Erythroblast (primary cell): ENCODE results near the gene PNMA6F.

Source experiments
- DNase-seq, 2 experiments: peaks; one replicate each; lab custom pipeline; 2025; lab: John Stamatoyannopoulos, UW
- GATA1 ChIP-seq: IDR thresholded peaks from 2 replicates; pipeline ENCODE4 v1.6.1; 2011; ENCODE audit warnings: low read depth, mild to moderate bottlenecking, control low read depth, low read length, moderate library complexity
- POLR2A ChIP-seq: IDR thresholded peaks from 2 replicates; pipeline ENCODE4 v1.6.1; 2011; ENCODE audit warnings: mild to moderate bottlenecking, low read length

Gene PNMA6F

DNA sequence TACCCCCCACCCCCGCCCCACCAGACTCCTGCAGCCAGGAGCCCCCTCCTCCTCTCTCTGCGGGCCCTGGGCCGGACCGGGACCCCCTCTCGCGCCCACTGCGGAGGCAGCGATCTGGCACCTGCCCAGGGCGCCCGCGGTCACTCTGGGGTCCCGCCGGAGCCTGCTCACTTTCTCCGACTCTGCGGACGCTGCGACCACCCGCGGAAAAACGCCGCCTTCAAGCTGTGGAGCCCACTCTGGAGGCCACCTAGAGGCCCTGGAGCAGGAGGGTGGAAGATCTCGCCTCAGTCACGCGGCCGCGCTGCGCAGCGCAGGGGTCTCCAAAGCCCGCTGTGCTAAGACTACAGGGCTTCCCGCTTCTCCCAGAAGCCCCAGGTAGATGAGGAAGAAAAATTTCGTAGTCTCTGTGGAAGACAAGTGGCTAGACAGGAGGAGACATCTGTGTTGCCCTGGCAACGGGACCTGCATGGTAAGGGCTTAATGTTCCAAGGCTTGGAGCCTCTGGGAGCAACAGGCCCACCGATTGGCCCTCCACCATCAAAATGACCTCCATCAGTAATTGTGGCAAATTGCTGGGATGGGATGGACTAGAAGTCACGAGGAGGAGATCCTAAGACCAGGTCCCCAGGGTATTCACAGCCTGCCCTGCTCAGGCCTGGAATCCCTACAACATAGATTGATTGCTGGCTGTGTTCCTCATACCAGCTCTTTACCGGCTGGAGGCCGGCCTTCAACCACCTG lies at the start of gene PNMA6F:
Gene PNMA6F (minus strand): TSS at position 387 of the 744 bp plus-strand sequence. CDS start 1,093 bp downstream, outside the sequence.
- TF ChIP-seq GATA1 (no peak), POLR2A (no peak)
- DNase-seq = no peak

- no peak for TF ChIP-seq GATA1
- TF ChIP-seq POLR2A = no peak
- DNase-seq = no peak
These were observed 49.7 kb upstream of the PNMA6F start for GRCh38 chrX:153371256-153371655.

DNA sequence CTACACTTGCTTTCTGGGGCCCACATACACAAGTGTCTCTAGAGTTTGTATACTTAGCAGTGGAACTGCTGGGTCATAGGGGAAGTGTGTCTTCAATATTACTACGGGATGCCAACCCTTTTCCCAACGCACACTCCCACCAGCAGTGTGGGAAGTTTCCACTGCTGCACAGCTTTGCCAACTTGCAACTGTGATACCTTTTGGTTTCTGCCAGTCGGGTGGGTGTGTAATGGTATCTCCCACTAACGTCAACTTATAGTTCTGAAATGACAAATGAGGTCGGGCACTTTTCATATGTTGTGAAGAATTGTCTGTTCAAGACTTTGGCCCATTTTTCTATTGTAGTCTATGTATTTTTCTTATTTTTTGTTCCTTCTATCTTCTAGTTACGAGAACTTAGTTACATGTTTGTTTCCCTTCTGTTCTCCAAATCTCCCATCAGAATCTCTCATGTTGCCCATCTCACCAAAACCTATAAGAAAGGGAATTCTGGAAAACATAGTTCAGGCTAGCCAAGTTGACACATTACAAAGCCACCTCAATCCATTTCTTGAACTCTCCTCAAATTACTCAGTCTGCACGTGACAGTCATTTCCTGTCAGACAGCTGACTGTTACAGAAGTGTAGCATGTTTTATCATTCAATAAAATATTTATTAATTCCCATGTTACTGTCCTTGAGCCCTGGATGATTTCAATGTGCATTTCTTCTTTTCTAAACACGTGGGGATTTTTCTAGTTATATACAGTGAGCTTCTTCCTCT lies 48.9 kb upstream of the PNMA6F start:
- TF ChIP-seq GATA1 (no peak), POLR2A (no peak)
- DNase-seq = no peak

DNA sequence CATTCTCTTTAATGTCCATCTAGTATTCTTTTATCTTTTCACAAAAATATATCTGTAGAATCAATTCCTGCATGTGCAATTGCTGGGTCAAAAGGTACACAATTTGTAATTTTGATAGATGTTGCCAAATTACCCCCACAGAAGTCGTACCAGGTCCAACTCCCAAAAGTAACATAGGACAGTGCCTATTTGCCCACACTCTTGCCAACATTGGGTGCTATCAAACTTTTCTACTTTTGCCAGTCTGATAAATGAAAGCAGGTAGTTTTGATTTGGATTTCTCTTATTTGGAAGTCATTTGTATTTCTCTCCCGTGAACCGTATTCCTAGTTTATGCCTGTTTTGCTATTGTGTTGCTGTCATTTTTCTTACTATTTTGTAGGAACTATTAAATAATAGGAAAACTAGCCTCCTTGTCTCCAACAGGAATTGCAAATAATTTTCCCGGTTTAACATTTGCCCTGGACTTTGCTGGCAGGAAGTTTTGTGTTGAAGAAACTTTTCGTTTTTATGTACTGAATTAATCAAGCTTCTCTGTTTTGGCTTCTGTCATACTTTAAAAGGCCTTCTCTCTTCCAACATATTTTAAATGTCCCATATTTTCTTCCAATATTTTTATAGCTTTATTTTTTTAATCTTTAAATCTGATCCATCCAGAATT lies 45.4 kb upstream of the PNMA6F start:
- no peak for TF ChIP-seq GATA1
- no peak for TF ChIP-seq POLR2A

GRCh38 chrX:153366119-153366518 lies 44.6 kb upstream of the PNMA6F start:
- TF ChIP-seq POLR2A (no peak), GATA1 (no peak)
- DNase-seq = no peak

More for the DNA sequence above, 45.4 kb upstream of the PNMA6F start:
- no peak for DNase-seq

DNA sequence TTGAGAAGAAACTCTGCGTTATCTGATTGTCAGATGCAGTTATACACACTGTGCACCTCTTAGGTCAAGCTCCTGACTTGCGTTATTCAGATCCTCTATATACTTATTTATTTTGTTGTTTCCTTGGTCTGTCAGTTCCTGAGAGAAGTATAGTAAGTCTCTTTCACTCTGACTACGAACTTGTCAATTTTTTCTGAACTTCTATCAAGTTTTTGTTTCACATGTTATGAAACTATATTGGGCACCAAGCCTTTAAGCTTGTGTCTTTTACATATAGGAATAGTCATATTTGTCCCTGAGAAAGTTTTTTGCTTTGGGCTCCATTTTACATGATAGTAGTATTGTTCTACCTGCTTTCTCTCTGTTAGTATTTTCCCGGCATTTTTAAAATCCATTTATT lies 44.1 kb upstream of the PNMA6F start:
- no peak for DNase-seq
- TF ChIP-seq GATA1 = no peak

GRCh38 chrX:153361781-153362397 lies 40.3 kb upstream of the PNMA6F start:
- no peak for DNase-seq
- TF ChIP-seq POLR2A (no peak), GATA1 (no peak)

DNA sequence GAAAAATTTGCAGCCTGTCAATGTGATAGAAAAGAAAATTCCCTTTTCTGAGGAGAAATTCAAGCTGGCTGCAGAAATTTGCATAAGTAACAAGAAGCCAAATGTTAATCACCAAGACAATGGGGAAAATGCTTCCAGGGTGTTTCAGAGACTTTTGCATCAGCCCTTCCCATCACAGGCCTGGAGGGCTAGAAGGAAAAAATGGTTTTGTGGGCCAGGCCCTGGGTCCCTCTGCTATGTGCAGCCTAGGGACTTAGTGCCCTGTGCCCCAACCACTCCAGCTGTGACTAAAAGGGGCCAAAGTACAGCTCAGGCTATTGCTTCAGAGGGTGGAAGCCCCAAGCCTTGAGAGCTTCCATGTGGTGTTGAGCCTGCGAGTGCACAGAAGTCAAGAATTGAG lies 36.3 kb upstream of the PNMA6F start:
- TF ChIP-seq GATA1 (no peak), POLR2A (no peak)
- DNase-seq = no peak

DNA sequence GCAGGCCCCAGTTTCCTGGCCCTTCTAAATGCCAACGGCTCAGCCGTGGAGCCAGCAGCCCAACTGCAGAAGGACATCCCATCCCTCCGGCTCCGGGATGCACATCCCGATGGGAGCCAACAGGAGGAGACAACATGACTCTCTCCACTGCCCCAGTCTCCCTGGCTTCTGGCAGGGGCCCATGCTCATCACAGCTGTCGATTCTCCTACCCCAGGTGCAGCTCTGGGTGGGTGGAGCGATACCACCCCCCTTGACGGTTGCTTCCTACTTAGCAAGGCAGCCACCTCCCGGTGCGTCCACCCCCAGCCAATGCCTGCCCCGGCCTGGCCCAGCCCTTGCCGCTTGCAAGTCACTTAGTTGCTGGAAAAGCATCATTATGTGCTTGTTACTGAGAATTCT lies 31.8 kb upstream of the PNMA6F start:
- TF ChIP-seq GATA1 = no peak
- no peak for TF ChIP-seq POLR2A
- DNase-seq = no peak

GRCh38 chrX:153352858-153353257 lies 31.3 kb upstream of the PNMA6F start:
- TF ChIP-seq GATA1 (no peak), POLR2A (no peak)
- DNase-seq = no peak

DNA sequence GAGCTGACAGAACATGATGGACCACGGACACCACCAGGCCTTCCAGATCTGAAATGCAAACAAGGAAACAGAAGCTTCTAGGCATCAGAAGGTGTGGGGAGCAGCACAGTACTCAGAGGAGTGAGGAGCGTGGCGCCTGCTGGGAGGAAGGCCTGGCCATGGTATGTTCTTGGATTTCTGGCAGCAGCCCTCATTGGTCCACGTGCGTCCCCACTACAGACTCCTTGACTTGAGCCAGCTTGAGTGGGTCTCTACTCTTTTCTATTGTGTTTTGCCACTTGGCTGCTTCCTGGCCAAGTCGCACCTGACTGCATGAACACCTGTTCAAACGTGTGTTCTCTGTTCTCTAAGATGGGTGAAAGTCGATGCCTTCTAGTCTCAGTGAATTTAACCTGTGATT lies 30.4 kb upstream of the PNMA6F start:
- no peak for DNase-seq
- TF ChIP-seq POLR2A (no peak), GATA1 (no peak)

- TF ChIP-seq GATA1 = no peak
- TF ChIP-seq POLR2A = no peak
- DNase-seq = no peak
These were observed 28.4 kb upstream of the PNMA6F start for GRCh38 chrX:153349952-153350351.

DNA sequence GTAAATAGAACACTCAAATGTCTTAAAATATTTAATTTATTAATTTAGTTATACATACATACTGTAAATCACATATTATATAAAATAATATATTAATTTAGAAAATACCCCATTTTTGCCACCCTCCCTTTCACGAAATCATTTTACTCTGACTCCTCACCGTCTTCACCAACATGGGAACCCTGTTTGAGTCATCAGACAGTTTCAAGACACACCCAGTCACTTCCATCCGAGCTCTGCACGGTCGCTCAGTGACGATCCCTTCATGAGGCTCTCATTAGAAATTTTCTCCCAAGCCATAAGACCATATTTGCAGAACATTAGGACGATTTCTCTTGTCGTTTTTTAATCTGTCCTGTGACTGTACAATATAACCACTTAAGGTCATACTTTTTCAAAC lies 26.9 kb upstream of the PNMA6F start:
- no peak for DNase-seq
- TF ChIP-seq POLR2A = no peak
- TF ChIP-seq GATA1 = no peak
